ENCODE results near the gene TBC1D22B.
A peak's percentile ranks its signal among the peaks of the same experiment; 100 is the strongest.

Gene TBC1D22B

GRCh38 chr6:37362101-37362828 lies 104.7 kb downstream of the TBC1D22B start:
- DNase-seq, result no peak

DNA sequence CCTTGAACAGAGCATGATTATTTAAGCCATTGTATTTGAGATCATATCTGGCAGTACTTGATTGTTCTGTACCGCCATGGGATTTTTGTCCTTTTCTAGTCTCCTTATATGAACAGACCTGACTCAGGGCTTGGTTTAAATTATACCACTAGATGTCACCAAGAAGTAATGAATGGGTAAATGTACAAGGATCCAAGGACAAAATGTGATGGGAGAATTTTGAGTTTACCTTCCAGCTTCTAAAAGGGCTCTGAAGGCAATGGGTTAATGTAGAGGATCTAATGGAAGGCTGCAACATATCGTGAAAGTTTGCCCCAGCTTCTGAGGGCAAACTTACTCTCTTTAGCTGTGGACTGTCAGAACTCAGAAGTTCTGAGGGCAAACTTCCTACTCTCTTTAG lies 108.2 kb downstream of the TBC1D22B start:
- DNase-seq, result no peak

GRCh38 chr6:37366910-37367309 lies 109.3 kb downstream of the TBC1D22B start:
- no peak for DNase-seq

GRCh38 chr6:37368961-37369320 lies 111.4 kb downstream of the TBC1D22B start:
- peak; percentile 44 for DNase-seq

DNA sequence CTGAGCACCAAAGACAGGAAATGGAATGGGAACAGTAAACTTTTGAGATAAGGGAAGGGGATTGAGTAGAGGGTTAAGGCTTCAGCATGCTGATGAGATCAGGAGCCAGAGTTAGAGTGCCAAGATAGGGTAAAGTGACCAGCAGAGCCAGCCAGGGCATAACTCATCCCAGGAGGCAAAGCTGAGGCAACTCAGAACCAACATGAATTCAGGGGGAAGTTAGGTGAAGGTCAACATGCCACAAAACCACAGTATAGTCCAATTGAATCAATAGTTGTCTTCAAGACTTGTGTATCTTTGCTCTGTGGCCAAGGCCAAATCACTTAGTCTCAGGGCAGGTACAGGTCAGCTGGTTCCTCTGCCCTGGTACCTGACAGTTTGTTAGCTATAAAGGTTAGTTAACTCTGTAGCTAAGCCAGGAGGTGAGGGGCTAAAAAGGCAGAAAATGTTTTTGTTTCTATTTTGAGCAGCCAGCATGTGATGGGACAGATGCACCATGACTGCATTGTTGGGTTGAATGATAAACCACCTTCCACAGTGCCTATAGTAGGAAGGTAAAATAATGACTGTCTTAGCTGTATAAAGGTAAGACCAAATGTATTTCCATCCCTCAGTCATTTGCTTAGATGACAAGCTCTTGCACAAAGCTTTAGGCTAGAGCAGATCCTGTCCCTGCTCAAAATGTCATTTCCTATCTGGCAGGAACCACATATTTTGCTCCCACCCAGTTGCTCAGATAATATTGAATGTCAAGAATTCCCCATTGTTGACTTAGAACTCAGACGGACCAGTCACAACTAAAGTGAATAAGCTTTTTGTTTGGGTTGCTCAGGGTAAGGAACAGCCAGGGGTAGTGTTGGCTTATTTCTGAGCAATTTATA lies 112.0 kb downstream of the TBC1D22B start:
- DNase-seq, result no peak

DNA sequence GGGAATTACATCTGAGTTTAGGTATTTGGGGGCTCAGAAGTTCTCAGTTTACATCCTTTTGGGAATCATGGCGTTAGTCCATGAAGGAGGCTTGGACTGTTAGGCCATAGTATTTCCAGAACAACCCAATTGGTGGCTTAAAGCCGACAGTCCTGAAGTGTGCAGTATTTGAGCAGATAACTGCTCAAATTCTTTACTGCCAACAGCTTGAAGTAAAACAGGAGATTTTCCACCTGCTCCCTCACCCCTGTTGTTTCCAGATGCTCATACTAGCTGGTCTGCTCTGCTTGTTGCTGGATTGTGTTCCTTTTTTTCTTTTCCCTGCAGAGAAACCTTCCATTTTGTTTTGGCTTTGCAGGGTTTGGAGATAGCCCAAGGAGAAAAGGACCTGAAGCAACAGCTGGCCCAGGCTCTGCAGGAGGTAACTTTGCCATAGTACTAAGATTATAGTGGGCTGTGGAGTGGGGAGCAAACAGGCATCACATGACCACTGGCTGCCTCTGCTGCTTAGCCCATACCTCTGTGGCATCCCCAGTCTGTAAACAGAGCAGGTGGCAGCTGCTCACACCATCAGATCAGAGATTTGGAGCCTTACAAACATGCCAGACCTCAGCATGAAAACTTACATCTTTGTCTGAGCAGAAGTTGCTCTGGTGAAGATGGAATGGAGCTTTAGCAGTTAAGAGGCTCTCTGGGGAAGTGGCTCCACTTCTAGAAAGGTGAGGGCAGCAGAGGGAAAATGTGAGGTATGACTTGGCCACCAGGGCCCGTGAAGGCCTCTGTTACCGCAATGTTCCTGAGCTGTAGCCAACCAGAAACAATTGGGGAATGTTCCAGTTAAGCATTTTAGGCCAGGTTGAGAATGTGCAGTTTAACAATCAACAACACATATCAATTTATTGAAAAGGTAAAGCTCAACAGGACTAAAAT lies 113.8 kb downstream of the TBC1D22B start:
- no peak for DNase-seq

GRCh38 chr6:37372116-37372515 lies 114.5 kb downstream of the TBC1D22B start:
- DNase-seq, result no peak

DNA sequence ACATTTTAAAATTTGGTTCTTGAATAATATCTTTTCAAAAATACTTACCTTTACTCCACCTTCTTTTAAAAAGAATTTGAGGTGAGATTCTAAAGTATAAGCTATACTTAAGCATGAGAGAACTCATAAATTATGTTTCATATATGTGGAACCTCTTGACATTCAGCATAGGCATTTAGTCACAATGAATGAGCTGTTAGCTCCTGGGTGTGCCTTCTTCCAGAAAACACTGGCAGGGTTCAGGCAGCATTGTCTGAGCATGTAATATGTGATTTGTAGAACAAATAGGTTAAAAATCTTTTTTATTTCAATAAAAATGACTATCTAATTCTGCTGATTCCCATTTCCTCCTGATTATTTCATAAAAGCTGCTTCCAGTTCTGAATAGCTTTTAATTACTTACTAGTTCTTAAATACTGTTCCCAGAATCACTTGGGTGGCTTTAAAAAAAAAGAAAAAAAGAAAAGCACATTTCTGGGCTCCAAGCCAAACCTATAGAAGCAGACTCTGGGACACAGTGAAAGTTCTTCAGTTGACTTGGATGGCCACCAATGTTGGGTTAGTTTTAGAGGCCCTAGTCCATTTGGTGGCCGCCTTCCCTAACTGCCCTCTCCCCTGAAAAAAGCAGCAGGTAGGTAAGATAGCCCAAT lies 116.4 kb downstream of the TBC1D22B start:
- DNase-seq, result no peak

- no peak for DNase-seq
Measured at GRCh38 chr6:37375376-37375775, 117.8 kb downstream of the TBC1D22B start.

- no peak for DNase-seq
Measured at GRCh38 chr6:37376078-37376743, 118.6 kb downstream of the TBC1D22B start.

GRCh38 chr6:37381579-37381978 lies 124.0 kb downstream of the TBC1D22B start:
- peak; percentile 16 for DNase-seq
